Right lobe of liver (tissue), 6 donors: ENCODE data around the gene HOXB8. TPM values are rescaled to one million over a fixed set of nuclear protein-coding genes. Genes with fewer than 3 reads are reported as not detected.

Experiments used
- ATAC-seq, 4 donors: fragments of 200-7000 bp; cut with Tn5 transposase; one replicate each; pipeline ENCODE4 v1.9.1; 2020; ENCODE audit warnings: mild to moderate bottlenecking in 4 of 4, moderate library complexity in 4 of 4
- DNase-seq, 3 donors: peaks; one replicate each; pipeline ENCODE4 v3.0.0-alpha.2; 2020
- H3K27ac ChIP-seq, 3 donors: fragments of 200-600 bp; one replicate each; pipeline ENCODE4 v1.8.0; 2022
- H3K27me3 ChIP-seq, 2 donors: fragments of 200-600 bp; one replicate each; pipeline ENCODE4 v1.8.0; 2022
- H3K36me3 ChIP-seq, 4 donors: fragments of 200-600 bp; sonication (generic) in 1 of 4; one replicate each; pipeline versions ENCODE4 v1.5.1 to v1.8.0; 2017 to 2022; ENCODE audit warnings: control low read depth in 1 of 4
- H3K4me1 ChIP-seq, 4 donors: fragments of 200-600 bp; sonication (generic) in 1 of 4; one replicate each; pipeline versions ENCODE4 v1.5.1 to v1.8.0; 2017 to 2022; ENCODE audit warnings: control low read depth in 1 of 4
- H3K4me3 ChIP-seq, 3 donors: fragments of 200-600 bp; one replicate each; pipeline ENCODE4 v1.8.0; 2022
- H3K9me3 ChIP-seq, 4 donors: fragments of 200-600 bp; sonication (generic) in 1 of 4; one replicate each; pipeline versions ENCODE4 v1.5.1 to v1.8.0; 2017 to 2022; ENCODE audit warnings: control low read depth in 1 of 4
- CTCF ChIP-seq, 4 donors: fragments of 200-600 bp in 3 of 4; fragments of 450-650 bp in 1 of 4; IDR thresholded peaks; one replicate each; pipeline versions ENCODE4 v1.5.1 to v1.8.0; 2016 to 2022; ENCODE audit warnings: antibody characterized with exemption in 4 of 4, mild to moderate bottlenecking in 2 of 4
- POLR2A ChIP-seq: fragments of 450-650 bp; IDR thresholded peaks from one replicate; pipeline ENCODE4 v1.6.1; 2017; ENCODE audit warnings: antibody characterized with exemption, mild to moderate bottlenecking
- WGBS: methylation state at CpG from one replicate; pipeline ENCODE4 v1.1.6; 2018; ENCODE audit warnings: low coverage, low lambda C conversion rate; ENCODE audit not compliant: insufficient coverage; ENCODE audit errors: missing lambda C conversion rate; 5-methylcytosine and 5-hydroxymethylcytosine counted together
- intact Hi-C, 2 donors: fragments of 100-400 bp; cut with DNase I; formaldehyde crosslinking; loops; one replicate each; pipeline versions ENCODE4 v1.11.2 to v1.14.1; 2022
- total RNA-seq, 6 experiments: library from RNA; depleted of rRNA in 2 of 6; stranded (reverse); fragments of >200 nt in 2 of 6; fragmentation: NEBNext Ultra II Directional in 3 of 6; extraction: Animal tissue kit (Norgen Biotek cat#: 25700) in 3 of 6; gene quantifications; one replicate each; pipeline versions ENCODE4 v1.1.0 to v1.2.4, GENCODE V29; 2016 to 2023
- donor health status: DM: no; HTN: yes; CAD: no.
- donor health status: DM: no; HTN: no; CAD: no.
- donor health status: DM: no; HTN: no; CAD: no.
- donor health status: DM: no; HTN: yes; CAD: no.
- donor health status: DM: no; HTN: yes; CAD: no.

HOXB8 gene
- total RNA-seq, 6 experiments from 2014 or later, result not detected

GRCh38 chr17:48620461-48621139 is 5.5 kb upstream of the HOXB8 start:
- Histone ChIP-seq H3K27ac (no peak overlapping the region), H3K9me3 (no peaks in the 10 kb centered on the region), H3K4me3 (no peak overlapping the region), H3K36me3 (no peaks in the 10 kb centered on the region), H3K27me3 (peaks cover 33 to 75% of the 10 kb centered on the region in 2 donors), H3K4me1 (peaks cover 0 to 8% (median 0%) of the 10 kb centered on the region in 4 donors)
- ATAC-seq, result no peak
- intact Hi-C loops, result no loop called here
- 20% methylated on average over 4 of the region's 6 CpGs for WGBS
- DNase-seq, result no peak
- TF ChIP-seq POLR2A, result no peak
- no peak for TF ChIP-seq CTCF (IDR thresholded peaks at IDR 0.05)

GRCh38 chr17:48619826-48620449 is 4.8 kb upstream of the HOXB8 start:
- no peak for DNase-seq
- WGBS, result 22% methylated on average over 21 of the region's 32 CpGs
- H3K4me3 ChIP-seq, result no peak overlapping the region
- no peaks in the 10 kb centered on the region for H3K36me3 ChIP-seq
- no peak for ATAC-seq
- intact Hi-C loops, result loop anchor here in 1 of 2 donors (10.0 kb wide), 1 partner anchor 275 kb away; no protein-coding TSS in a partner anchor
- H3K27ac ChIP-seq, result no peak overlapping the region
- no peak for TF ChIP-seq POLR2A
- TF ChIP-seq CTCF (IDR thresholded peaks at IDR 0.05), result no peak
- H3K27me3 ChIP-seq, result peaks cover 30 to 73% of the 10 kb centered on the region in 2 donors
- peaks cover 0 to 1% (median 0%) of the 10 kb centered on the region in 4 donors for H3K4me1 ChIP-seq
- no peaks in the 10 kb centered on the region for H3K9me3 ChIP-seq

- H3K4me3 ChIP-seq, result no peak overlapping the region
- intact Hi-C loops, result loop anchor here in 1 of 2 donors (10.0 kb wide), 1 partner anchor 274 kb away; no protein-coding TSS in a partner anchor
- no peaks in the 10 kb centered on the region for H3K9me3 ChIP-seq
- ATAC-seq (peak; percentile 92 to 99 (median 97)), DNase-seq (peak; percentile 87 to 90 (median 87))
- 2% methylated on average over 25 of the region's 25 CpGs for WGBS
- no peak overlapping the region for H3K27ac ChIP-seq
- TF ChIP-seq CTCF (IDR thresholded peaks at IDR 0.05) (peak; percentile 96 to 97 (median 97)), POLR2A (no peak)
- H3K4me1 ChIP-seq, result peaks cover 0 to 4% (median 0%) of the 10 kb centered on the region in 4 donors
- peaks cover 18 to 75% of the 10 kb centered on the region in 2 donors for H3K27me3 ChIP-seq
- no peaks in the 10 kb centered on the region for H3K36me3 ChIP-seq
These were observed 3.3 kb upstream of the HOXB8 start for GRCh38 chr17:48618256-48618896.

- Histone ChIP-seq H3K4me3 (no peak overlapping the region), H3K27me3 (peaks cover 18 to 81% of the 10 kb centered on the region in 2 donors)
- ATAC-seq, result no peak
These were observed 2.6 kb upstream of the HOXB8 start for GRCh38 chr17:48617471-48618255.

More at GRCh38 chr17:48617471-48618255, 2.6 kb upstream of the HOXB8 start:
- DNase-seq, result no peak
- Histone ChIP-seq H3K36me3 (no peaks in the 10 kb centered on the region), H3K27ac (no peak overlapping the region), H3K4me1 (peaks cover 0 to 4% (median 0%) of the 10 kb centered on the region in 4 donors), H3K9me3 (no peaks in the 10 kb centered on the region)
- intact Hi-C loops, result loop anchor here in 1 of 2 donors (10.0 kb wide), 1 partner anchor 273 kb away; no protein-coding TSS in a partner anchor
- 10% methylated on average over 13 of the region's 43 CpGs for WGBS
- no peak for TF ChIP-seq POLR2A
- no peak for TF ChIP-seq CTCF (IDR thresholded peaks at IDR 0.05)
